Mesendoderm (in vitro differentiated cells): ENCODE results near the gene ANAPC1.
"Not testable (repeated sequence)": the region's sequence is repeated elsewhere in the genome, so short reads cannot be mapped to it uniquely, and the experiment has no call there.

Experiments
- DNase-seq: peaks from one replicate; pipeline ENCODE4 v3.0.0; 2013
- H2AK5ac ChIP-seq: 2 replicates; pipeline ENCODE4 v1.6.1; 2013; ENCODE audit warnings: low read length, inconsistent platforms
- H2BK120ac ChIP-seq: 2 replicates; pipeline ENCODE4 v1.6.1; 2013; ENCODE audit warnings: low read depth, mild to moderate bottlenecking, low read length, moderate library complexity, mixed read lengths
- H2BK15ac ChIP-seq: replicated peaks from 2 replicates; pipeline ENCODE4 v1.6.1; 2013; ENCODE audit warnings: low read depth, mild to moderate bottlenecking, moderate library complexity
- H2BK5ac ChIP-seq: 2 replicates; pipeline ENCODE4 v1.6.1; 2013; ENCODE audit warnings: low read length, inconsistent platforms
- H3K18ac ChIP-seq: 2 replicates; pipeline ENCODE4 v1.6.1; 2013; ENCODE audit warnings: mild to moderate bottlenecking, low read length, mixed read lengths
- H3K23ac ChIP-seq: one replicate; pipeline ENCODE4 v1.6.1; 2013; ENCODE audit warnings: low read length
- H3K27ac ChIP-seq: 2 replicates; pipeline ENCODE4 v1.5.1; 2013; ENCODE audit warnings: low read depth, mild to moderate bottlenecking, inconsistent platforms, low read length, moderate library complexity
- H3K27me3 ChIP-seq: 2 replicates; pipeline ENCODE4 v1.6.1; 2013; ENCODE audit warnings: low read length, control low read depth, mild to moderate bottlenecking, inconsistent platforms; ENCODE audit not compliant: insufficient read depth, poor library complexity
- H3K36me3 ChIP-seq: 2 replicates; pipeline ENCODE4 v1.6.1; 2013; ENCODE audit warnings: low read length, inconsistent platforms; ENCODE audit not compliant: control insufficient read depth, insufficient read depth
- H3K4ac ChIP-seq: one replicate; pipeline ENCODE4 v1.6.1; 2013; ENCODE audit warnings: low read depth, mild to moderate bottlenecking, low read length, moderate library complexity
- H3K4me1 ChIP-seq: 2 replicates; pipeline ENCODE4 v1.6.1; 2013; ENCODE audit warnings: low read depth, low read length, inconsistent platforms; ENCODE audit not compliant: control insufficient read depth
- H3K4me2 ChIP-seq: 2 replicates; pipeline ENCODE4 v1.6.1; 2013; ENCODE audit warnings: low read length
- H3K4me3 ChIP-seq: 2 replicates; pipeline ENCODE4 v1.5.1; 2013; ENCODE audit warnings: mild to moderate bottlenecking, low read length
- H3K56ac ChIP-seq: one replicate; pipeline ENCODE4 v1.6.1; 2013; ENCODE audit warnings: low read length
- H3K79me1 ChIP-seq: 2 replicates; pipeline ENCODE4 v1.6.1; 2013; ENCODE audit warnings: low read length, inconsistent platforms
- H3K79me2 ChIP-seq: 2 replicates; pipeline ENCODE4 v1.6.1; 2013; ENCODE audit warnings: mild to moderate bottlenecking, low read length; ENCODE audit not compliant: control insufficient read depth, insufficient read depth
- H3K9ac ChIP-seq: 2 replicates; pipeline ENCODE4 v1.6.1; 2013; ENCODE audit warnings: low read length, inconsistent platforms
- H4K5ac ChIP-seq: one replicate; pipeline ENCODE4 v1.6.1; 2013; ENCODE audit warnings: low read length
- H4K8ac ChIP-seq: one replicate; pipeline ENCODE4 v1.6.1; 2013; ENCODE audit warnings: low read depth, mild to moderate bottlenecking, control low read depth, low read length, moderate library complexity
- WGBS: extraction: QIAGEN DNeasy Blood & Tissue Kit; methylation state at CpG from one replicate; pipeline ENCODE4 v1.1.7; 2013; ENCODE audit warnings: low lambda C conversion rate, missing lambda C conversion rate; ENCODE audit not compliant: insufficient coverage; ENCODE audit errors: extremely low coverage; 5-methylcytosine and 5-hydroxymethylcytosine counted together

ANAPC1 gene

DNA sequence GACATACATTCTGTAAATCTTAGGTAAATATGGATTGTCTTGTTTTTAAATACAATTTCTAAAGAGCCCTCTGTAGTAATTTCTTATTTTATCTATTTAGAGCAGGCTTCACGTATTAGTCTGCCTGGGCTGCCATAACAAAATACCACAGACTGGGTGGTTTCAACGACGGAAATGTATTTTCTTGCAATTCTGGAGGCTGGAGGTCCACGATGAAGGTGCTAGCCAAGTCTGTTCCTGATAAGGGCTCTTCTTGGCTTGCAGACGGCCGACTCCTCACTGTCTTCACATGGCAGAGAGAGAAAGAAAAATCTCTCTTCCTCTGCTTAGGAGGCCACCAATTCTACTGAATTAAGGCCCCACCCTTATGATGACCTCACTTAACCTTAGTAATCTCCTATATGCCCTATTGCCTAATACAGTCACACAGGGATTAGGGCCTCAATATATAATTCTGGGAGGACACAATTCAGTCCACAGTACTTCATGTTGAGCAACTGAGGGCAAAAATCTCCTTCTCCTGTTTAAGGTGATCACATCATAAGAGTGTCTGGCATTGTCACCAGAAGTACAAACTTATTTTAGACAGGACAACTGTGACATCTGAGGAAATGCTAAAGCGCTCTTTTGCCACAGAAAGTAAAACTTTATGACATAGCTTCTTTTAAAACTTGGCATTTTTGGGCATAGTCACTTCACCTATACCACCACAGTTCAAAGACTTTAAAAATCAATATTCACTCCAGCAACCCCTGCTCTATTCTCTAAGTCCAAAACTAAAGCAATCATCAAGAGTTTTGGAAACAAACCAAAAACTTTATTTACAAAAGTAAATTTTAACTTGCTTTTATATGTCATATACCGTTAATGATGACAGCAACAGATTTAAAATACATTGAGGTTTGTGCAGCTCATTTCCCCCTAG lies 115.5 kb downstream of the ANAPC1 start:
- not testable (repeated sequence) for H3K9ac ChIP-seq, H3K56ac ChIP-seq, H2BK120ac ChIP-seq, H2AK5ac ChIP-seq, H3K18ac ChIP-seq, H4K8ac ChIP-seq, H3K4me3 ChIP-seq, H3K36me3 ChIP-seq, H3K4me1 ChIP-seq, H2BK5ac ChIP-seq, DNase-seq, H3K79me1 ChIP-seq, H3K4me2 ChIP-seq, H4K5ac ChIP-seq, H3K27me3 ChIP-seq, H3K27ac ChIP-seq, H3K79me2 ChIP-seq, H3K4ac ChIP-seq, H3K23ac ChIP-seq, H2BK15ac ChIP-seq
- no CpG with 5 or more reads among the region's 8 CpGs for WGBS

DNA sequence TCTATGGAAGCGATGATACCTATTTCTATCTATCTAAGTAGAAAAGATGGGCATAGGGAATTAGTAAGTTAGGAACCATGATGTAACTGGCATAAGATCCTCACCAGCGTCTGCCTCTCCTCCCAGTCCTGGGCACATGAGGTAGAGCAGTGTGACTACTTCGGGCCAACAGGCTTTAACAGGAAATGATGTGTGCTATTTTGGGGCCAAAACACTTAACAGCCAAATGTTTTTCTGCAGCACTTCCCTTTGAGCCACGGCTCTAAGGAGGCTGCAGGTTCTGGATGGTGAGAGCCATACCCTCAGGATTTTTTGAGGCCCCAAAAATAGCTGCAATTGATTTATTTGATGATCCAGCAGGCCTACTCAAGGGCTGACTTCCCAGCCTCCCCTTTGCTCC lies 116.9 kb downstream of the ANAPC1 start:
- H3K56ac ChIP-seq, H2BK15ac ChIP-seq: not testable (repeated sequence)
- no CpG with 5 or more reads among the region's 4 CpGs for WGBS

DNA sequence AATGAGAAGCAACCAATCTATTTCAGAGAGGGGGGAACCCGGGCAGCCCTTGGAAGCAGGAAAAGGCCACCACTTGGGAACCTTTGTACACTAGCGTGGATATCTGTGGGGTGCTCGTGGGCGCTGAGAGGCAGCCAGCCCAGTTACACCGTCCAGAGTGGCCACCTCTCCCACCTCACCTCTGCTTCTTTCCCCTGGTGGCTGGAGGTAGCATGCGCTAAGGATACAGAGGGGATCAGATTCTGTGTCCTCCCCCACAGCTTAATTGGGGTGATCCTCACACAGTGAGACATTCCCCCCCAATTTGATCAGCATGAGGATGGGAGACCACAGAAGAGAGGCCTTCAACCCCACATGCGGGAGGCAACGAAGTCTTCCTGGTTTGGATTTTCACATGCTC lies 117.7 kb downstream of the ANAPC1 start:
- not testable (repeated sequence) for H3K27ac ChIP-seq, H3K4me2 ChIP-seq, H4K8ac ChIP-seq, H3K79me1 ChIP-seq, H2BK5ac ChIP-seq, H3K23ac ChIP-seq, H3K4ac ChIP-seq, H3K18ac ChIP-seq, H2AK5ac ChIP-seq, H2BK120ac ChIP-seq, DNase-seq, H3K36me3 ChIP-seq, H4K5ac ChIP-seq, H3K27me3 ChIP-seq, H2BK15ac ChIP-seq, H3K4me3 ChIP-seq, H3K4me1 ChIP-seq, H3K79me2 ChIP-seq, H3K56ac ChIP-seq, H3K9ac ChIP-seq
- no CpG with 5 or more reads among the region's 8 CpGs for WGBS

More for the DNA sequence above, 116.9 kb downstream of the ANAPC1 start:
- H3K27me3 ChIP-seq, H3K79me1 ChIP-seq, H2BK120ac ChIP-seq, H2BK5ac ChIP-seq, H4K5ac ChIP-seq, H3K79me2 ChIP-seq, H3K36me3 ChIP-seq, H4K8ac ChIP-seq, H3K4me1 ChIP-seq, DNase-seq, H3K18ac ChIP-seq, H2AK5ac ChIP-seq, H3K9ac ChIP-seq, H3K4me2 ChIP-seq, H3K4ac ChIP-seq, H3K27ac ChIP-seq, H3K4me3 ChIP-seq, H3K23ac ChIP-seq: not testable (repeated sequence)

DNA sequence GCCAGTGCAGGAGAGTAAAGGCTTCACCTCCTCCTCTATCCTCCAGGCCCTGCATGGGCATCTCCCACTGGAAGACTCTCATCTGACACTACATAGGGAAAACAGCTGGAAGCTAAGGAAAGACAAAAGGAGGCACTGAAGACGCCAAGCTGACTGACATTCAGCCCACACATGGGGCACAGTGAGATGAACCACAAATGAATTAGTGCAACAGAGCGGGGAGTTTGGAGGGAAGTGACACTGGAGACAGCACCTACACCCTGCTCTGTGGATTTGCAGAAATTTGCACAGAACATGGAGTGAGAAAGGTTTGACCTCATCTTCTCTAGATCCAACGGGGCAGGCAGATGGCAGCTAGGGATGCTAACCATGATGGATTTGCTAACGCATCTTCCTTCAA lies 119.8 kb downstream of the ANAPC1 start:
- not testable (repeated sequence) for H3K79me1 ChIP-seq, H3K27me3 ChIP-seq, H3K18ac ChIP-seq, H3K4ac ChIP-seq, H4K5ac ChIP-seq, H3K4me3 ChIP-seq, H3K27ac ChIP-seq, H3K4me2 ChIP-seq, H2AK5ac ChIP-seq, H2BK120ac ChIP-seq, H3K79me2 ChIP-seq, H2BK5ac ChIP-seq, H3K9ac ChIP-seq, H4K8ac ChIP-seq, H3K36me3 ChIP-seq, DNase-seq, H3K4me1 ChIP-seq, H3K23ac ChIP-seq, H3K56ac ChIP-seq, H2BK15ac ChIP-seq
- WGBS: no CpG with 5 or more reads among the region's 4 CpGs

DNA sequence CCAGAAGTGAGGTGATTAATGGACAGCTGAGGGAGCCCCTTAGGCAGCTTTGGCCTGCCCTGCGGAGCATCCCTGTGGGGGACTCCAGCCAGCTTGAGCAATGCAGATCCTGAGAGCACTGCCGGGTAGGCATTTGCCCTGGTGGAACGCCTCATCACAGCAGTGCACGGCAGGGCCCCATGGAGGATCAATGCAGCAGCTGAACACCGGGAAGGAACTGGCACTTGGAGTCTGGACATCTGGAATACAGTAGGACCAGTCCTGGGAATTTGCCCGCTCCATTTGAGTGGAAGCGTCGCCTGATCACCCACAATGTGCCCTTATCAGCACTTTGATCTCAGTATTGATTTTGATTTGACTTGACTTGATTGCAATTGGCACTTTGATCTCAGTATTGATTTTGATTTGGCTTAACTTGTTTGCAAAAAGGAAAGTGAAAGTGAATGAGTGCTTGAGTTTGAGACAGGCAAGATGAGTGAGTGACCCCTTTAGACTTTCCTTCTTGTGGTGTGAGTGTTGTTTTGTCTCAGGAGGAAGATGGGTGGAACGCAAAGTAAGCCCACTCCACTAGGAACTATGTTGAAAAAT lies 123.2 kb downstream of the ANAPC1 start:
- WGBS: no CpG with 5 or more reads among the region's 9 CpGs
- H3K23ac ChIP-seq, H3K4ac ChIP-seq, H3K79me1 ChIP-seq, H3K4me1 ChIP-seq, H2BK5ac ChIP-seq, H3K4me3 ChIP-seq, H2AK5ac ChIP-seq, H3K36me3 ChIP-seq, DNase-seq, H3K27me3 ChIP-seq, H3K18ac ChIP-seq, H3K56ac ChIP-seq, H2BK120ac ChIP-seq, H4K5ac ChIP-seq, H3K4me2 ChIP-seq, H2BK15ac ChIP-seq, H3K27ac ChIP-seq, H3K9ac ChIP-seq, H3K79me2 ChIP-seq, H4K8ac ChIP-seq: not testable (repeated sequence)
